Measurements from ENCODE around the gene OCA2. TPM values are rescaled to one million over a fixed set of nuclear protein-coding genes. Genes with fewer than 3 reads are reported as not detected.

Gene OCA2
- total RNA-seq, 2 experiments from 2014 or later, result not detected

- no peaks in the 10 kb centered on the region for H3K4me1 ChIP-seq (ENCODE audit: insufficient read depth, low read length, poor library complexity, severe bottlenecking)
- no peak overlapping the region for H3K4me3 ChIP-seq (ENCODE audit: low read depth, low read length, poor library complexity, severe bottlenecking)
- no peaks in the 10 kb centered on the region for H3K9me2 ChIP-seq (ENCODE audit: insufficient read depth, low read length)
- H3K9me3 ChIP-seq (ENCODE audit: low read length), result no peaks in the 10 kb centered on the region
- no TSS peak for BruUV-seq (replicated peaks)
- no peak overlapping the region for H3K27ac ChIP-seq (ENCODE audit: low read depth, low read length, poor library complexity, severe bottlenecking)
- H2AFZ ChIP-seq (ENCODE audit: low read length), result no peak overlapping the region
- no peak overlapping the region for H3K4me2 ChIP-seq (ENCODE audit: low read length)
- H4K20me1 ChIP-seq (ENCODE audit: insufficient read depth, low read length), result no peaks in the 10 kb centered on the region
- ChIA-PET POLR2A (no interaction called here), CTCF (ENCODE audit: unreplicated experiment) (no interaction called here)
- intact Hi-C loops (cut with micrococcal nuclease; ENCODE audit: unreplicated experiment), result no loop called here
- H3K36me3 ChIP-seq (ENCODE audit: insufficient read depth, low read length), result no peaks in the 10 kb centered on the region
- no peak for TF ChIP-seq CTCF (conservative IDR thresholded peaks at IDR 0.05; ENCODE audit: low read length)
- no peak for TF ChIP-seq EZH2phosphoT487 (IDR thresholded peaks at IDR 0.05; ENCODE audit: borderline replicate concordance, low read depth, low read length)
- DNase-seq (ENCODE audit: low spot score), result no peak
- H3K79me2 ChIP-seq (ENCODE audit: insufficient read depth, low read depth, low read length), result no peaks in the 10 kb centered on the region
These were observed 356.2 kb downstream of the OCA2 start for GRCh38 chr15:27742751-27743477.

GRCh38 chr15:27741226-27741860 is 357.8 kb downstream of the OCA2 start:
- H4K20me1 ChIP-seq (ENCODE audit: insufficient read depth, low read length), result no peaks in the 10 kb centered on the region
- no peaks in the 10 kb centered on the region for H3K36me3 ChIP-seq (ENCODE audit: insufficient read depth, low read length)
- intact Hi-C loops (cut with micrococcal nuclease; ENCODE audit: unreplicated experiment), result no loop called here
- H3K79me2 ChIP-seq (ENCODE audit: insufficient read depth, low read depth, low read length), result no peaks in the 10 kb centered on the region
- no peak overlapping the region for H3K27ac ChIP-seq (ENCODE audit: low read depth, low read length, poor library complexity, severe bottlenecking)
- TF ChIP-seq CTCF (conservative IDR thresholded peaks at IDR 0.05; ENCODE audit: low read length) (no peak), EZH2phosphoT487 (IDR thresholded peaks at IDR 0.05; ENCODE audit: borderline replicate concordance, low read depth, low read length) (no peak)
- no peak overlapping the region for H2AFZ ChIP-seq (ENCODE audit: low read length)
- CTCF ChIA-PET (ENCODE audit: unreplicated experiment), result no interaction called here
- POLR2A ChIA-PET, result no interaction called here
- H3K4me2 ChIP-seq (ENCODE audit: low read length), result no peak overlapping the region
- no TSS peak for BruUV-seq (replicated peaks)
- no peaks in the 10 kb centered on the region for H3K4me1 ChIP-seq (ENCODE audit: insufficient read depth, low read length, poor library complexity, severe bottlenecking)
- no peaks in the 10 kb centered on the region for H3K9me2 ChIP-seq (ENCODE audit: insufficient read depth, low read length)
- H3K4me3 ChIP-seq (ENCODE audit: low read depth, low read length, poor library complexity, severe bottlenecking), result no peak overlapping the region
- H3K9me3 ChIP-seq (ENCODE audit: low read length), result no peaks in the 10 kb centered on the region
- no peak for DNase-seq (ENCODE audit: low spot score)
